Measurements from ENCODE around the gene RAB33A. TPM values are rescaled to one million over a fixed set of nuclear protein-coding genes. Genes with fewer than 3 reads are reported as not detected.
"Not testable (repeated sequence)": the region's sequence is repeated elsewhere in the genome, so short reads cannot be mapped to it uniquely, and the experiment has no call there.

RAB33A gene
- total RNA-seq, 1 donor from 2014 or later = 0.32 TPM

DNA sequence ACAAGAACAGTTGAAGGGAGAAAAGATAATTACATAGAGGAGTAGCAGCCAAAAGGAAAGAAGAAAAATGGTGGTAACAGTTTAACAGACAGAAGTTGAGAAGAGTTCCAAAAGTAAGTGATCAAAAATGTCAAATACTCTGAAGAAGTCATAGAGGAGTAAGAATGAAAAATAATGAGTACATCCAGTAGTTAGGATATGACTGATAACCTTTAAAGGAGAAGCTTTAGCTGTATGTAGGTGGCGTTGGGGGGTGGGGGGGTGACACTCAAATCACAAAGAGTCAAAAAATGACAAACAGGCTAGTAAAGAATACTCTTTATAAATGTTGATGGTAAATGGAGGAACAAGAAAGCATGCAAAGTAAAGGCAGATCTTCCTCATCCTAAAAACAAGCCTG lies 40.6 kb downstream of the RAB33A start:
- H3K9me3 ChIP-seq = no peaks in the 10 kb centered on the region
- no peak for DNase-seq (ENCODE audit: low spot score in 2 of 2)
- no peaks in the 10 kb centered on the region for H3K4me1 ChIP-seq
- no peak overlapping the region for H3K27ac ChIP-seq
- no peaks in the 10 kb centered on the region for H3K27me3 ChIP-seq
- peaks cover 2 to 9% of the 10 kb centered on the region in 2 donors for H3K36me3 ChIP-seq
- no peak overlapping the region for H3K4me3 ChIP-seq
- intact Hi-C loops (cut with DNase I) = no loop called here
- TF ChIP-seq, protein P1, sequence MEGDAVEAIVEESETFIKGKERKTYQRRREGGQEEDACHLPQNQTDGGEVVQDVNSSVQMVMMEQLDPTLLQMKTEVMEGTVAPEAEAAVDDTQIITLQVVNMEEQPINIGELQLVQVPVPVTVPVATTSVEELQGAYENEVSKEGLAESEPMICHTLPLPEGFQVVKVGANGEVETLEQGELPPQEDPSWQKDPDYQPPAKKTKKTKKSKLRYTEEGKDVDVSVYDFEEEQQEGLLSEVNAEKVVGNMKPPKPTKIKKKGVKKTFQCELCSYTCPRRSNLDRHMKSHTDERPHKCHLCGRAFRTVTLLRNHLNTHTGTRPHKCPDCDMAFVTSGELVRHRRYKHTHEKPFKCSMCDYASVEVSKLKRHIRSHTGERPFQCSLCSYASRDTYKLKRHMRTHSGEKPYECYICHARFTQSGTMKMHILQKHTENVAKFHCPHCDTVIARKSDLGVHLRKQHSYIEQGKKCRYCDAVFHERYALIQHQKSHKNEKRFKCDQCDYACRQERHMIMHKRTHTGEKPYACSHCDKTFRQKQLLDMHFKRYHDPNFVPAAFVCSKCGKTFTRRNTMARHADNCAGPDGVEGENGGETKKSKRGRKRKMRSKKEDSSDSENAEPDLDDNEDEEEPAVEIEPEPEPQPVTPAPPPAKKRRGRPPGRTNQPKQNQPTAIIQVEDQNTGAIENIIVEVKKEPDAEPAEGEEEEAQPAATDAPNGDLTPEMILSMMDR (IDR thresholded peaks at IDR 0.05) = no peak

DNA sequence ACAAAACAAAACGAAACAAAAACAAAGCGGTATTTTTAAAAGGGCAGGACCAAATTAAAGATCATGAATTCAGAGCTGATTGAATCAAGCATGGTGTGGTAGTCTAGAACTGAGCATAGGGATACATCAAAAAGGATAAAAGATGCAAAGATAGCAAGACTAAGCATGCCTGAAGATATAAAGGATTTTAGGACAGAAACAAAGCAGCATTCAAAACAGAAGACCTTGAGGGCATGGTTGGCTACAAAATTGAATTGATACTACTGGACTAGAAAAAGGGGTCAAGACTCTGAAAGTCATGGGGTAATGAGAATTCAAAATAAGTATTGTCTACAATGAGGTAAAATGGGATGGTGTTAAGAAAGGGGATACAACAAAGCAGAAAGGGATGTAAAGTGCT lies 41.6 kb downstream of the RAB33A start:
- Histone ChIP-seq H3K36me3 (peaks cover 2 to 9% of the 10 kb centered on the region in 2 donors), H3K27ac (no peak overlapping the region), H3K9me3 (no peaks in the 10 kb centered on the region), H3K4me3 (no peak overlapping the region), H3K4me1 (no peaks in the 10 kb centered on the region), H3K27me3 (no peaks in the 10 kb centered on the region)
- TF ChIP-seq, protein P1 (IDR thresholded peaks at IDR 0.05) = no peak
- intact Hi-C loops (cut with DNase I) = no loop called here
- DNase-seq (ENCODE audit: low spot score in 2 of 2) = no peak

DNA sequence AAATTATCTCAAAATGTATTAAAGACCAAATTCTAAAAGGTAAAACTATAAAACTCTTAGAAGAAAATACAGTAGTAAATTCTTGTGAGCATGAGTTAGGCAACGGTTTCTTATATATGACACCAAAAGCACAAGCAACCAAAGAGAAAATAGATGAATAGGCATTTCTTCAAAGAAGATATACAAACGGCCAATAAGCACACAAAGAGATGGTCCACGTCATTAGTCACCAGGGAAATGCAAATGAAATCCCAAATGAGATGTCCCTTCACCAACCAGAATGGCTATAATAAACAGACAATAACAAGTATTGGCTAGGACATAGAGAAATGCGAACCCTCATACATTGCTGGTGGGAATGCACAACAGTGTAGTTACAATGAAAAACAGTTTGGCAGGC lies 44.6 kb downstream of the RAB33A start:
- Histone ChIP-seq H3K9me3 (no peaks in the 10 kb centered on the region), H3K4me1 (no peaks in the 10 kb centered on the region), H3K27ac (no peak overlapping the region), H3K4me3 (no peak overlapping the region), H3K27me3 (no peaks in the 10 kb centered on the region), H3K36me3 (peaks cover 0 to 9% of the 10 kb centered on the region in 2 donors)
- no peak for DNase-seq (ENCODE audit: low spot score in 2 of 2)
- TF ChIP-seq, protein P1 (IDR thresholded peaks at IDR 0.05) = no peak
- intact Hi-C loops (cut with DNase I) = no loop called here

DNA sequence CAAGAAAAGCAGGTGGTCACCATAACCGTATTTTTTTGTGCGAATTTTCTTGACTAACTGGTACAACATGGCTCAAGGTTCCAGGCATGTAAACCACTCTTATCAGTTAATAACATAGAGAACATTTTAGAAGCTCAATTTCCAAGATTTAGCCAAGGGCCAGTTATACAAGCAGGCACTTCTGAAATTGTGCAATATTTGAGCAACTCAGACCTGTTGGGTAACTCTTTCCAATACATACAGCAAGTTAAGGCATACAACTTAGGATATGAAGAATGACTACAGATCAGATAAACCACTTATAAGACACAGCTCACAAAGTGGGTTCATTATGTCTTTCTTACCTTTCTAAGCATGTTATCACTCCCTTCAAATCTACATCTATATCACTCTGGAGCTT lies 53.0 kb downstream of the RAB33A start:
- TF ChIP-seq, protein P1 (IDR thresholded peaks at IDR 0.05) = no peak

DNA sequence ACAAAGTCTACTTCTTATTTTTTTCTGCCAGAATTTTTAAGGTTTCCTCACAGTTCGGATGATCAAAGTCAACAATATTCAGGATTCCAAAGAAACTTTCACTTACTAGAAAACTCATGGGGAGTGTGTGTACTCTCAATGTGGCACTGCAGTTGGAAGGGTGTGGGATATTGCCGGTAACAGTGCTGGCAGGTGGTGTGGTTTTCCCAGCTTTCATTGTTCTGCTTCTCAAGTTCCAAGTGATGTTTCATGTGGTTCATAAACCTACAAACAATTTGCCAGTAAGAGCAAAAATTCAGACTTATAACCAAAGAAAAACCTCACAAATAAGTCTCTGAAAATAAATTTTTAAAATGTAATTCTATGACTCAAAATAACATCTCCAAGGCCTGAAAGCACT lies 57.1 kb downstream of the RAB33A start:
- Histone ChIP-seq H3K4me1 (no peaks in the 10 kb centered on the region), H3K9me3 (no peaks in the 10 kb centered on the region), H3K4me3 (no peak overlapping the region), H3K27me3 (no peaks in the 10 kb centered on the region), H3K27ac (no peak overlapping the region), H3K36me3 (peaks cover 0 to 2% of the 10 kb centered on the region in 2 donors)
- DNase-seq (ENCODE audit: low spot score in 2 of 2) = no peak
- intact Hi-C loops (cut with DNase I) = no loop called here
- TF ChIP-seq, protein P1 (IDR thresholded peaks at IDR 0.05) = no peak

More for the DNA sequence above, 53.0 kb downstream of the RAB33A start:
- Histone ChIP-seq H3K27ac (no peak overlapping the region), H3K4me1 (no peaks in the 10 kb centered on the region), H3K27me3 (no peaks in the 10 kb centered on the region), H3K4me3 (no peak overlapping the region), H3K9me3 (no peaks in the 10 kb centered on the region), H3K36me3 (no peaks in the 10 kb centered on the region)
- DNase-seq (ENCODE audit: low spot score in 2 of 2) = no peak
- intact Hi-C loops (cut with DNase I) = no loop called here

DNA sequence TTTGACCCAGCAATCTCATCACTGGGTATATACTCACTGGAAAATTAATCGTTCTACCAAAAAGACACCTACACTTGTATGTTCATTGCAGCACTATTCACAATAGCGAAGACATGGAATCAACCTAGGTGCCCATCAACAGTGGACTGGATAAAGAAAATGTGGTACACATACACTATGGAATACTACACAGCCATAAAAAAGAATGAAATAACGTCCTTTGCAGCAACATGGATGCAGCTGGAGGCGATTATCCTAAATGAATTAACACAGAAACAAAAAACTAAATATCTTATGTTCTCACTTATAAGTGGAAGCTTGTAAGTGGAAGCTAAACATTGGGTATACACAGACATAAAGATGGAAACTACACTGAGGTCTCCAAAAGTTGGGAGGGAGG lies 59.4 kb downstream of the RAB33A start:
- H3K27ac ChIP-seq; H3K4me1 ChIP-seq; DNase-seq (ENCODE audit: low spot score in 2 of 2); intact Hi-C loops (cut with DNase I); H3K4me3 ChIP-seq; H3K9me3 ChIP-seq; H3K36me3 ChIP-seq; H3K27me3 ChIP-seq: not testable (repeated sequence)

Other genes starting within 250 kb of the RAB33A start
- gene BCORL1, start 189.3 kb upstream of the RAB33A start, total RNA-seq = 10.3 TPM
- gene ELF4, start 61.5 kb upstream of the RAB33A start, total RNA-seq = 25.7 TPM
- 0.75 TPM for gene AIFM1, start 6.1 kb upstream of the RAB33A start, total RNA-seq
- gene ZNF280C, start 96.9 kb downstream of the RAB33A start, total RNA-seq = 5.0 TPM
- gene SLC25A14, start 168.0 kb downstream of the RAB33A start, total RNA-seq = 14.9 TPM
- not detected for gene GPR119, start 213.7 kb downstream of the RAB33A start, total RNA-seq
- gene RBMX2, start 230.0 kb downstream of the RAB33A start, total RNA-seq = 0.75 TPM